22Rv1 (cell line): ENCODE data around the gene THOP1.

ENCODE experiments used
- CTCF ChIP-seq: fragments of 450-650 bp; IDR thresholded peaks from 2 replicates; pipeline ENCODE4 v1.5.1; 2017; ENCODE audit warnings: mild to moderate bottlenecking
- ZFX ChIP-seq: fragments of 450-650 bp; IDR thresholded peaks from 2 replicates; pipeline ENCODE4 v1.6.1; 2017; ENCODE audit warnings: antibody characterized with exemption, borderline replicate concordance

DNA sequence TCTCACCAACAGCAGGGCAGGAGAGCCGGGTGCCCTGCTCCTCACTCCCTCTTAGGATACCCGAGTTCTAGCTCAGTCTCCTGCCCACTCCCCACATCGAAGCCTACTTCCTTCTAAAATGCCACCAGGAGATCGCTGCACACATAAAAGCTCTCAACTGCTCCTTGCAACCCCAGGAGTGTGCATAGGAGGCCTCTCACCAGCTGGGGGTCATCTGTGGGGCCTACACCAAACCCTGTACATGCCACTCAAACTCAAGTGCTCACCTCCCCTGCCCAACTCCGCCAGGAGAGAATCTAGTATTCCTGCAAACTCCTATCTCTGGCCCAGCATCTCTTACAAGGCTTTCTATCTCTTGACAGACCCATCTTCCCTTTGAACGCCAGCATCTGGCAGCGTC is 5.0 kb upstream of the THOP1 start:
- TF ChIP-seq CTCF: no peak
- no peak for TF ChIP-seq ZFX
